Measurements from ENCODE around the gene SELP. TPM values are rescaled to one million over a fixed set of nuclear protein-coding genes. Genes with fewer than 3 reads are reported as not detected.

SELP gene
- total and polyA plus RNA-seq, 4 donors, result 9.3 to 13.0 (median 11.7) TPM

- no peak for DNase-seq
- no peak for TF ChIP-seq CTCF (IDR thresholded peaks at IDR 0.05; ENCODE audit: control extremely low read depth, extremely low read depth)
- H3K27me3 ChIP-seq (ENCODE audit: control insufficient read depth in 3 of 3, insufficient read depth in 3 of 3, low read length in 2 of 3), result no peaks in the 10 kb centered on the region
- no peaks in the 10 kb centered on the region for H3K36me3 ChIP-seq (ENCODE audit: control insufficient read depth in 4 of 4, insufficient read depth in 4 of 4, low read length in 4 of 4)
- ATAC-seq (ENCODE audit: insufficient read depth, low FRiP score), result no peak
- no peak overlapping the region for H3K27ac ChIP-seq (ENCODE audit: low read depth in 1 of 2, low read length in 1 of 2)
- no peaks in the 10 kb centered on the region for H3K4me1 ChIP-seq (ENCODE audit: control insufficient read depth in 5 of 5, insufficient read depth in 5 of 5, low read length in 5 of 5)
- peaks cover 0 to 22% (median 11%) of the 10 kb centered on the region in 4 donors for H3K9me3 ChIP-seq (ENCODE audit: control insufficient read depth in 4 of 4, insufficient read depth in 3 of 4, low read length in 3 of 4)
- WGBS, 2 donors, result 84 to 86% methylated on average over 3 of the region's 3 CpGs
- no peak overlapping the region for H3K9ac ChIP-seq (ENCODE audit: insufficient read depth in 1 of 2, low read length in 2 of 2)
- no peak overlapping the region for H3K4me3 ChIP-seq
These were observed 1.3 kb upstream of the SELP start for GRCh38 chr1:169631249-169631648.

GRCh38 chr1:169624912-169625311, 5.0 kb downstream of the SELP start:
- 46 to 51% methylated on average over 2 of the region's 2 CpGs for WGBS, 2 donors

GRCh38 chr1:169624122-169624521, 5.8 kb downstream of the SELP start:
- Histone ChIP-seq H3K27me3 (ENCODE audit: control insufficient read depth in 3 of 3, insufficient read depth in 3 of 3, low read length in 2 of 3) (peaks cover 0 to 2% (median 0%) of the 10 kb centered on the region in 3 donors), H3K36me3 (ENCODE audit: control insufficient read depth in 4 of 4, insufficient read depth in 4 of 4, low read length in 4 of 4) (no peaks in the 10 kb centered on the region), H3K27ac (ENCODE audit: low read depth in 1 of 2, low read length in 1 of 2) (no peak overlapping the region), H3K4me3 (no peak overlapping the region), H3K9me3 (ENCODE audit: control insufficient read depth in 4 of 4, insufficient read depth in 3 of 4, low read length in 3 of 4) (peaks cover 0 to 2% (median 0%) of the 10 kb centered on the region in 4 donors), H3K9ac (ENCODE audit: insufficient read depth in 1 of 2, low read length in 2 of 2) (no peak overlapping the region), H3K4me1 (ENCODE audit: control insufficient read depth in 5 of 5, insufficient read depth in 5 of 5, low read length in 5 of 5) (no peaks in the 10 kb centered on the region)
- no peak for DNase-seq
- no peak for ATAC-seq (ENCODE audit: insufficient read depth, low FRiP score)
- no peak for TF ChIP-seq CTCF (IDR thresholded peaks at IDR 0.05; ENCODE audit: control extremely low read depth, extremely low read depth)

More at GRCh38 chr1:169624912-169625311, 5.0 kb downstream of the SELP start:
- no peak overlapping the region for H3K27ac ChIP-seq (ENCODE audit: low read depth in 1 of 2, low read length in 1 of 2)
- H3K27me3 ChIP-seq (ENCODE audit: control insufficient read depth in 3 of 3, insufficient read depth in 3 of 3, low read length in 2 of 3), result peaks cover 0 to 2% (median 0%) of the 10 kb centered on the region in 3 donors
- no peak for ATAC-seq (ENCODE audit: insufficient read depth, low FRiP score)
- peaks cover 0 to 2% (median 0%) of the 10 kb centered on the region in 4 donors for H3K9me3 ChIP-seq (ENCODE audit: control insufficient read depth in 4 of 4, insufficient read depth in 3 of 4, low read length in 3 of 4)
- H3K9ac ChIP-seq (ENCODE audit: insufficient read depth in 1 of 2, low read length in 2 of 2), result no peak overlapping the region
- DNase-seq, result no peak
- no peak for TF ChIP-seq CTCF (IDR thresholded peaks at IDR 0.05; ENCODE audit: control extremely low read depth, extremely low read depth)
- no peak overlapping the region for H3K4me3 ChIP-seq
- no peaks in the 10 kb centered on the region for H3K4me1 ChIP-seq (ENCODE audit: control insufficient read depth in 5 of 5, insufficient read depth in 5 of 5, low read length in 5 of 5)
- H3K36me3 ChIP-seq (ENCODE audit: control insufficient read depth in 4 of 4, insufficient read depth in 4 of 4, low read length in 4 of 4), result no peaks in the 10 kb centered on the region

Measured in lung (tissue), 12 donors.